ENCODE results near the gene NASP. TPM values are rescaled to one million over a fixed set of nuclear protein-coding genes. Genes with fewer than 3 reads are reported as not detected.

The NASP gene
- total RNA-seq, 4 donors from 2014 or later, result 25.5 to 32.7 (median 27.3) TPM

- ATAC-seq (no peak), DNase-seq (no peak)
- Histone ChIP-seq H3K4me1 (peaks cover 11 to 26% of the 10 kb centered on the region in 2 donors), H3K9me3 (no peaks in the 10 kb centered on the region), H3K27ac (no peak overlapping the region), H3K36me3 (peaks cover 0 to 82% of the 10 kb centered on the region in 2 donors), H3K4me3 (no peak overlapping the region), H3K27me3 (no peaks in the 10 kb centered on the region)
- in situ Hi-C loops (cut with MboI; ENCODE audit: low sequenced_read_pairs in 4 of 4) (no loop called here), intact Hi-C loops (cut with DNase I; ENCODE audit: low total_unique reads) (no loop called here)
- TF ChIP-seq CTCF (IDR thresholded peaks at IDR 0.05 in 4 of 5, conservative IDR thresholded peaks at IDR 0.05 in 1 of 5) (no peak), POLR2A (IDR thresholded peaks at IDR 0.05) (no peak)
These were observed 72.9 kb downstream of the NASP start for GRCh38 chr1:45656573-45657226.

GRCh38 chr1:45658171-45658570, 74.3 kb downstream of the NASP start:
- TF ChIP-seq POLR2A (IDR thresholded peaks at IDR 0.05), result no peak
- no peak for TF ChIP-seq CTCF (IDR thresholded peaks at IDR 0.05 in 4 of 5, conservative IDR thresholded peaks at IDR 0.05 in 1 of 5)
- intact Hi-C loops (cut with DNase I; ENCODE audit: low total_unique reads) (no loop called here), in situ Hi-C loops (cut with MboI; ENCODE audit: low sequenced_read_pairs in 4 of 4) (no loop called here)
- no peak for DNase-seq
- Histone ChIP-seq H3K36me3 (peaks cover 0 to 69% of the 10 kb centered on the region in 2 donors), H3K27me3 (no peaks in the 10 kb centered on the region), H3K4me3 (no peak overlapping the region), H3K4me1 (peaks cover 15 to 36% of the 10 kb centered on the region in 2 donors), H3K27ac (no peak overlapping the region), H3K9me3 (no peaks in the 10 kb centered on the region)
- ATAC-seq, result no peak

- TF ChIP-seq CTCF (IDR thresholded peaks at IDR 0.05 in 4 of 5, conservative IDR thresholded peaks at IDR 0.05 in 1 of 5) (no peak), POLR2A (IDR thresholded peaks at IDR 0.05) (no peak)
- Histone ChIP-seq H3K27me3 (no peaks in the 10 kb centered on the region), H3K4me1 (peaks cover 15 to 38% of the 10 kb centered on the region in 2 donors), H3K27ac (no peak overlapping the region), H3K4me3 (no peak overlapping the region), H3K36me3 (peaks cover 0 to 60% of the 10 kb centered on the region in 2 donors), H3K9me3 (no peaks in the 10 kb centered on the region)
- intact Hi-C loops (cut with DNase I; ENCODE audit: low total_unique reads), result no loop called here
- ATAC-seq, result no peak
- in situ Hi-C loops (cut with MboI; ENCODE audit: low sequenced_read_pairs in 4 of 4), result no loop called here
- no peak for DNase-seq
These were observed 75.4 kb downstream of the NASP start for GRCh38 chr1:45659222-45659621.

GRCh38 chr1:45660336-45660735, 76.5 kb downstream of the NASP start:
- H3K9me3 ChIP-seq, result no peaks in the 10 kb centered on the region
- H3K36me3 ChIP-seq, result peaks cover 0 to 49% of the 10 kb centered on the region in 2 donors
- DNase-seq (no peak), ATAC-seq (no peak)
- in situ Hi-C loops (cut with MboI; ENCODE audit: low sequenced_read_pairs in 4 of 4), result loop anchor here in 1 of 4 donors (10.0 kb wide), 1 partner anchor 194 kb away; no protein-coding TSS in a partner anchor
- H3K4me1 ChIP-seq, result peaks cover 15 to 29% of the 10 kb centered on the region in 2 donors
- no peaks in the 10 kb centered on the region for H3K27me3 ChIP-seq
- H3K4me3 ChIP-seq, result no peak overlapping the region
- H3K27ac ChIP-seq, result peak overlapping the region in 3 of 4 donors; percentile 2 to 41 (median 25)
- no peak for TF ChIP-seq CTCF (IDR thresholded peaks at IDR 0.05 in 4 of 5, conservative IDR thresholded peaks at IDR 0.05 in 1 of 5)
- intact Hi-C loops (cut with DNase I; ENCODE audit: low total_unique reads), result no loop called here
